OCI-LY7 (cell line): ENCODE data around the gene NOXO1.

ENCODE experiments used
- EZH2phosphoT487 ChIP-seq: fragments of 200-600 bp; sonication (generic); IDR thresholded peaks from 2 replicates; pipeline ENCODE4 v1.6.1; 2018; ENCODE audit warnings: low read depth, borderline replicate concordance, mild to moderate bottlenecking, mixed run types, antibody characterized with exemption, low read length, moderate library complexity, mixed read lengths
- TF ChIP-seq, protein P1 (sequence below): fragments of 200-600 bp; sonication (generic); conservative IDR thresholded peaks from 2 replicates; pipeline ENCODE4 v1.5.1; 2014; ENCODE audit warnings: mild to moderate bottlenecking, antibody characterized with exemption, low read length, moderate library complexity, mixed read lengths

DNA sequence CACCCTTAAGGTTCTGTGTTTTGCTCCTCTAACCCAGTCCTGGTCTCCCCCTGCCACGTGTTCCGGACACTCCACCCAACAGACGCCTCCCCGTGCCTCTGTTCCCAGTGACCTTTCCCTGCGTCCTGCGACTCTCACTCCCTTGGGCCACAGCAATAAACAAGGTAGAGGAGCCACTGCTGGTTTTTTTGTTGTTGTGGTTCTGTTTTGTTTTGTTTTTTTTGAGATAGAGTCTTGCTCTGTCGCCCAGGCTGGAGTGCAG is 34.6 kb upstream of the NOXO1 start:
- TF ChIP-seq, protein P1, sequence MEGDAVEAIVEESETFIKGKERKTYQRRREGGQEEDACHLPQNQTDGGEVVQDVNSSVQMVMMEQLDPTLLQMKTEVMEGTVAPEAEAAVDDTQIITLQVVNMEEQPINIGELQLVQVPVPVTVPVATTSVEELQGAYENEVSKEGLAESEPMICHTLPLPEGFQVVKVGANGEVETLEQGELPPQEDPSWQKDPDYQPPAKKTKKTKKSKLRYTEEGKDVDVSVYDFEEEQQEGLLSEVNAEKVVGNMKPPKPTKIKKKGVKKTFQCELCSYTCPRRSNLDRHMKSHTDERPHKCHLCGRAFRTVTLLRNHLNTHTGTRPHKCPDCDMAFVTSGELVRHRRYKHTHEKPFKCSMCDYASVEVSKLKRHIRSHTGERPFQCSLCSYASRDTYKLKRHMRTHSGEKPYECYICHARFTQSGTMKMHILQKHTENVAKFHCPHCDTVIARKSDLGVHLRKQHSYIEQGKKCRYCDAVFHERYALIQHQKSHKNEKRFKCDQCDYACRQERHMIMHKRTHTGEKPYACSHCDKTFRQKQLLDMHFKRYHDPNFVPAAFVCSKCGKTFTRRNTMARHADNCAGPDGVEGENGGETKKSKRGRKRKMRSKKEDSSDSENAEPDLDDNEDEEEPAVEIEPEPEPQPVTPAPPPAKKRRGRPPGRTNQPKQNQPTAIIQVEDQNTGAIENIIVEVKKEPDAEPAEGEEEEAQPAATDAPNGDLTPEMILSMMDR = no peak
- TF ChIP-seq EZH2phosphoT487 = no peak
